CD4-positive, alpha-beta T cell (primary cell): Measurements from ENCODE around the gene ITGB2. TPM values are rescaled to one million over a fixed set of nuclear protein-coding genes. Genes with fewer than 3 reads are reported as not detected.

Experiments used
- ATAC-seq: fragments of 200-7000 bp; cut with Tn5 transposase; one replicate; pipeline ENCODE4 v1.10.0; 2022; ENCODE audit warnings: mild to moderate bottlenecking; ENCODE audit not compliant: poor library complexity
- CTCF ChIA-PET: fragments of 350-600 bp; sonication (Branson Sonifier 250); formaldehyde crosslinking; loops from one replicate; lab custom pipeline; 2021; ENCODE audit warnings: antibody characterized with exemption, inconsistent platforms; lab: Charles Lee
- POLR2A ChIA-PET: fragments of 350-600 bp; sonication (Branson Sonifier 250); formaldehyde crosslinking; loops from one replicate; lab custom pipeline; 2021; ENCODE audit warnings: antibody characterized with exemption, inconsistent platforms; lab: Charles Lee
- DNase-seq, 14 experiments: peaks; one replicate each; pipeline ENCODE4 v3.0.0-alpha.2; 2013 to 2020; ENCODE audit warnings: mixed read lengths in 2 of 14
- H3K27ac ChIP-seq, 2 donors: one replicate each; pipeline versions ENCODE4 v1.5.1 to v1.7.0; 2013; ENCODE audit warnings: low read length in 2 of 2, low read depth in 1 of 2, mild to moderate bottlenecking in 1 of 2
- H3K27me3 ChIP-seq, 2 experiments: 1 replicate in 1 of 2; 2 replicates in 1 of 2; pipeline versions ENCODE4 v1.6.1 to v1.7.0; 2013; ENCODE audit warnings: low read length in 2 of 2, control low read depth in 1 of 2, mild to moderate bottlenecking in 1 of 2, moderate library complexity in 1 of 2; ENCODE audit not compliant: insufficient read depth in 2 of 2, control insufficient read depth in 1 of 2
- H3K36me3 ChIP-seq: one replicate; pipeline ENCODE4 v1.6.1; 2013; ENCODE audit warnings: low read length, control low read depth; ENCODE audit not compliant: insufficient read depth
- H3K4me1 ChIP-seq: one replicate; pipeline ENCODE4 v1.6.1; 2013; ENCODE audit warnings: low read length, control low read depth; ENCODE audit not compliant: insufficient read depth
- H3K4me3 ChIP-seq: one replicate; pipeline ENCODE4 v1.5.1; 2013; ENCODE audit warnings: mild to moderate bottlenecking, low read length, moderate library complexity
- H3K9me3 ChIP-seq, 2 experiments: 1 replicate in 1 of 2; 2 replicates in 1 of 2; pipeline versions ENCODE4 v1.6.1 to v1.7.0; 2013; ENCODE audit warnings: low read length in 2 of 2, mild to moderate bottlenecking in 2 of 2, control low read depth in 1 of 2, moderate library complexity in 1 of 2; ENCODE audit not compliant: control insufficient read depth in 1 of 2, insufficient read depth in 1 of 2
- H3K27ac Mint-ChIP-seq: one replicate; pipeline ENCODE4 v1.8.0; 2020; ENCODE audit warnings: mixed read lengths
- H3K27me3 Mint-ChIP-seq: one replicate; pipeline ENCODE4 v1.8.0; 2021; ENCODE audit warnings: mixed read lengths
- H3K36me3 Mint-ChIP-seq: one replicate; pipeline ENCODE4 v1.8.0; 2021; ENCODE audit warnings: low read depth, mixed read lengths
- H3K4me1 Mint-ChIP-seq: one replicate; pipeline ENCODE4 v1.8.0; 2021; ENCODE audit warnings: low read depth, mixed read lengths
- H3K4me3 Mint-ChIP-seq: one replicate; pipeline ENCODE4 v1.8.0; 2020; ENCODE audit warnings: mild to moderate bottlenecking, mixed read lengths
- H3K9me3 Mint-ChIP-seq: one replicate; pipeline ENCODE4 v1.8.0; 2020; ENCODE audit warnings: mixed read lengths
- intact Hi-C, 2 experiments: fragments of 100-400 bp; cut with DNase I in 1 of 2; cut with micrococcal nuclease in 1 of 2; formaldehyde crosslinking; loops; one replicate each; pipeline versions ENCODE4 v1.15.1 to v1.9.0; 2023 to 2025; cut with DNase I, micrococcal nuclease
- total RNA-seq, 174 experiments: library from RNA in 2 of 174; stranded (reverse) in 2 of 174; gene quantifications; one replicate each; pipeline ENCODE4 v1.2.3 and lab custom pipeline; 2021 to 2026
- TF ChIP-seq, protein P1 (sequence below): fragments of 200-600 bp; IDR thresholded peaks from one replicate; pipeline ENCODE4 v1.8.0; 2022; ENCODE audit warnings: antibody characterized with exemption, mild to moderate bottlenecking

The ITGB2 gene
- total RNA-seq, 2 experiments from 2014 or later: 283 to 284 TPM

DNA sequence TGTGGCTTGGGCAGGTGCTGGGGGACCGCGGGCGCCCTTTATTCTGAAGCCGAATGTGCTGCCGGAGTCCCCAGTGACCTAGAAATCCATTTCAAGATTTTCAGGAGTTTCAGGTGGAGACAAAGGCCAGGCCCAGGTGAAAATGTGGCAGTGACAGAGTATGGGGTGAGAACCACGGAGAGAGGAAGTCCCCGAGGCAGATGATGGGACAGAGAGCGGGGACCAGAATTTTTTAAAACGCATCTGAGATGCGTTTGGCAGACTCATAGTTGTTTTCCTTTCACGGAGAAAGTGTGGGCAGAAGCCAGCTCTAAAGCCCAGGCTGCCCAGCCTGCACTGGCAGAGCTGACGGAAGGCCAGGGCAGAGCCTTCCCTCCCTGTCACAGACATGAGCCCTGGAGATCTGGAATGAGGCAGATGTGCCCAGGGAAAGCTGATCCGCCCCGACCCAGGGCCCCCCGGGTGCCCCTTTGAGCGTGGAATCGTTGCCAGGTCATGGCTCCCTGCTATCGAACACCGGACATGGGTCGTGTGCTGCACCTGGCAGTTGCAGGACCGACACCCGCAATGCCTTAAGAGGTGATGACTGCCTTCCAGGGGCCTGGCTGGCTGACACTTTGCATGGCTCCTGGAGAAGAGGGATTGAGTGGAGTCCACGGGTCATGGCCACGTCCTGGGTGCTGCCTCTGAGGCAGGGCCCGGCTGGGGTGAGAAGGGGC, 12.7 kb upstream of the ITGB2 start:
- DNase-seq (no peak), ATAC-seq (no peak)
- Mint-ChIP-seq H3K27me3 (no peaks in the 10 kb centered on the region), H3K36me3 (no peaks in the 10 kb centered on the region), H3K4me1 (peaks cover 31% of the 10 kb centered on the region), H3K9me3 (no peaks in the 10 kb centered on the region), H3K4me3 (peak overlapping the region; percentile 51), H3K27ac (peak overlapping the region; percentile 30)
- peaks cover 48% of the 10 kb centered on the region for H3K4me1 ChIP-seq
- no peak overlapping the region for H3K27ac ChIP-seq
- TF ChIP-seq, protein P1, sequence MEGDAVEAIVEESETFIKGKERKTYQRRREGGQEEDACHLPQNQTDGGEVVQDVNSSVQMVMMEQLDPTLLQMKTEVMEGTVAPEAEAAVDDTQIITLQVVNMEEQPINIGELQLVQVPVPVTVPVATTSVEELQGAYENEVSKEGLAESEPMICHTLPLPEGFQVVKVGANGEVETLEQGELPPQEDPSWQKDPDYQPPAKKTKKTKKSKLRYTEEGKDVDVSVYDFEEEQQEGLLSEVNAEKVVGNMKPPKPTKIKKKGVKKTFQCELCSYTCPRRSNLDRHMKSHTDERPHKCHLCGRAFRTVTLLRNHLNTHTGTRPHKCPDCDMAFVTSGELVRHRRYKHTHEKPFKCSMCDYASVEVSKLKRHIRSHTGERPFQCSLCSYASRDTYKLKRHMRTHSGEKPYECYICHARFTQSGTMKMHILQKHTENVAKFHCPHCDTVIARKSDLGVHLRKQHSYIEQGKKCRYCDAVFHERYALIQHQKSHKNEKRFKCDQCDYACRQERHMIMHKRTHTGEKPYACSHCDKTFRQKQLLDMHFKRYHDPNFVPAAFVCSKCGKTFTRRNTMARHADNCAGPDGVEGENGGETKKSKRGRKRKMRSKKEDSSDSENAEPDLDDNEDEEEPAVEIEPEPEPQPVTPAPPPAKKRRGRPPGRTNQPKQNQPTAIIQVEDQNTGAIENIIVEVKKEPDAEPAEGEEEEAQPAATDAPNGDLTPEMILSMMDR: no peak
- ChIA-PET CTCF (interaction anchor here (2.0 to 6.3 kb wide), 4 partner anchors 20 to 132 kb away, joined by 5 to 56 read pairs (median 11); partner anchors contain the start of gene UBE2G2), POLR2A (interaction anchor here (1.0 to 9.5 kb wide), 3 partner anchors 19 to 59 kb away, joined by 3 to 362 read pairs (median 11); partner anchors contain the start of gene PTTG1IP)
- H3K36me3 ChIP-seq: no peaks in the 10 kb centered on the region
- H3K4me3 ChIP-seq: no peak overlapping the region
- no peaks in the 10 kb centered on the region for H3K27me3 ChIP-seq
- no peaks in the 10 kb centered on the region for H3K9me3 ChIP-seq
- intact Hi-C loops: loop anchor here in 1 of 2 experiments (2.0 to 5.0 kb wide), 2 partner anchors 116 to 133 kb away; partner anchors contain the start of genes SUMO3 and UBE2G2

DNA sequence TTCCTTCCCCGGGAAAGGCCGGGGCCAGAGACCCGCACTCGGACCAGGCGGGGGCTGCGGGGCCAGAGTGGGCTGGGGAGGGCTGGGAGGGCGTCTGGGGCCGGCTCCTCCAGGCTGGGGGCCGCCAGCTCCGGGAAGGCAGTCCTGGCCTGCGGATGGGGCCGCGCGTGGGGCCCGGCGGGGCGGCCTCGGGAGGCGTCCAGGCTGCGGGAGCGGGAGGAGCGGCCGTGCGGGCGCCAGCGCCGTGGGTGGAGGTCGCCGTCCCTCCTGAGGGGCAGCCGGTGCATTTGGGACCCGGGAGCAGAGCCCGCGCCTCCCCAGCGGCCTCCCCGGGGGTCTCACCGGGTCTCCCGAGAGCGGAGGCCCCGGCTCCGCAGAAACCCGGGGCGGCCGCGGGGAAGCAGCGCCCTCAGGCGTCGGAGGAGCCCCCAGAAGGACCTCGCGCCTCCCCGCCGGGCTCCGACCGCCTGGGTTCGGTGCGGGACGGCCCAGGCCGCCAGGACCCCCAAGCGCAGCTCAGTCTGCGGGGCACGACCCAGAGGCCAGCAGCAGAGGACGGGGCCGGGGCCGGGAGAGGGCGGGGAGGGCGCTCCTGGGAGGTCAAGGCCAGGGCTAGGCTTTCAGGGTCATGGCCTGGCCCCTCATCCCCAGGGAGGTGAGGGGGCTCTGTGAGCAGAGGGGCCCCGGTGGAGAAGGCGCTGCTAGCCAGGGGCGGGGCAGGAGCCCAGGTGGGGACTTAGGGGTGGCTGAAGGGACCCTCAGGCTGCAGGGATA, 11.9 kb upstream of the ITGB2 start:
- H3K27ac Mint-ChIP-seq: no peak overlapping the region
- ChIA-PET CTCF (interaction anchor here (1.0 to 6.3 kb wide), 7 partner anchors 16 to 131 kb away, joined by 5 to 56 read pairs (median 9); partner anchors contain the start of gene UBE2G2), POLR2A (interaction anchor here (0.7 to 9.5 kb wide), 11 partner anchors 12 to 131 kb away, joined by 3 to 362 read pairs (median 6); partner anchors contain the start of genes ITGB2, PTTG1IP and UBE2G2)
- H3K4me1 Mint-ChIP-seq: peaks cover 38% of the 10 kb centered on the region
- no peaks in the 10 kb centered on the region for H3K27me3 Mint-ChIP-seq
- H3K4me3 ChIP-seq: peak overlapping the region; percentile 66
- H3K4me3 Mint-ChIP-seq: no peak overlapping the region
- no peaks in the 10 kb centered on the region for H3K36me3 Mint-ChIP-seq
- peaks cover 56% of the 10 kb centered on the region for H3K4me1 ChIP-seq
- intact Hi-C loops: loop anchor here (1.0 to 5.0 kb wide), 5 partner anchors 20 to 132 kb away; partner anchors contain the start of genes UBE2G2 (in 2 of the 2) and SUMO3 (in 1 of the 2)
- DNase-seq (peak; percentile 54 to 84 (median 73)), ATAC-seq (peak; percentile 61)
- no peaks in the 10 kb centered on the region for H3K36me3 ChIP-seq
- no peaks in the 10 kb centered on the region for H3K9me3 Mint-ChIP-seq
- TF ChIP-seq, protein P1: peak; percentile 76
- H3K27me3 ChIP-seq: no peaks in the 10 kb centered on the region
- H3K9me3 ChIP-seq: no peaks in the 10 kb centered on the region
- H3K27ac ChIP-seq: peak overlapping the region in 1 of 2 donors; percentile 50
